T-helper 22 cell (primary cell): ENCODE data around the gene RNASET2.
"Not testable (repeated sequence)": the region's sequence is repeated elsewhere in the genome, so short reads cannot be mapped to it uniquely, and the experiment has no call there.

Experiments
- DNase-seq: peaks from one replicate; pipeline ENCODE4 v3.0.0-alpha.2; 2020; ENCODE audit warnings: low read depth

Gene RNASET2

GRCh38 chr6:166903027-166903426 lies 53.3 kb downstream of the RNASET2 start:
- DNase-seq: no peak

GRCh38 chr6:166902211-166902755 lies 54.1 kb downstream of the RNASET2 start:
- no peak for DNase-seq

GRCh38 chr6:166901626-166902025 lies 54.7 kb downstream of the RNASET2 start:
- no peak for DNase-seq

GRCh38 chr6:166900956-166901607 lies 55.3 kb downstream of the RNASET2 start:
- DNase-seq: no peak

GRCh38 chr6:166900130-166900708 lies 56.1 kb downstream of the RNASET2 start:
- DNase-seq: no peak

DNA sequence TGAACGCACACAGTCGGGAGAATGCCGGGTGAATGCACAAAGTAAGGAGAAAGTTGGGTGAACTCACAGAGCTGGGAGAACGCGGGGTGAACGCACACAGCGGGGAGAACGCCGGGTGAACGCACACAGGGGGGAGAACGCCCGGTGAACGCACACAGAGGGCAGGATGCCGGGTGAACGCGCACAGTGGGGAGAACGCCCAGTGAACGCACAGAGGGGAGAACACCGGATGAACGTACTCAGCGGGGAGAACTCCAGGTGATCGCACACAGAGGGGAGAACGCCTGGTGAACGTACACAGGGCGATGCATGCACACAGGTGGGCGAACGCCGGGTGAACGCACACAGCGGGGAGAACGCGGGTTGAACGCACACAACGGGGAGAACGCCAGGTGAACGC lies 57.4 kb downstream of the RNASET2 start:
- no peak for DNase-seq

- not testable (repeated sequence) for DNase-seq
Measured at GRCh38 chr6:166894614-166895013, 61.7 kb downstream of the RNASET2 start.

- DNase-seq: not testable (repeated sequence)
Measured at GRCh38 chr6:166892472-166892871, 63.9 kb downstream of the RNASET2 start.

DNA sequence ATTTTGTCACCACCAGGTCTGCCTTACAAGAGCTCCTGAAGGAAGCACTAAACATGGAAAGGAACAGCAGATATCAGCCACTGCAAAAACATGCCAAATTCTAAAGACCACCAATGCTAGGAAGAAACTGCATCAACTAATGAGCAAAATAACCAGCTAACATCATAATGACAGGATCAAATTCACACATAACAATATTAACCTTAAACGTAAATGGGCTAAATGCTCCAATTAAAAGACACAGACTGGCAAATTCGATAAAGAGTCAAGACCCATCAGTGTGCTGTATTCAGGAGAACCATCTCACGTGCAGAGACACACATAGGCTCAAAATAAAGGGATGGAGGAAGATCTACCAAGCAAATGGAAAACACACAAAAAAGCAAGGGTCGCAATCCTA lies 69.6 kb downstream of the RNASET2 start:
- not testable (repeated sequence) for DNase-seq

DNA sequence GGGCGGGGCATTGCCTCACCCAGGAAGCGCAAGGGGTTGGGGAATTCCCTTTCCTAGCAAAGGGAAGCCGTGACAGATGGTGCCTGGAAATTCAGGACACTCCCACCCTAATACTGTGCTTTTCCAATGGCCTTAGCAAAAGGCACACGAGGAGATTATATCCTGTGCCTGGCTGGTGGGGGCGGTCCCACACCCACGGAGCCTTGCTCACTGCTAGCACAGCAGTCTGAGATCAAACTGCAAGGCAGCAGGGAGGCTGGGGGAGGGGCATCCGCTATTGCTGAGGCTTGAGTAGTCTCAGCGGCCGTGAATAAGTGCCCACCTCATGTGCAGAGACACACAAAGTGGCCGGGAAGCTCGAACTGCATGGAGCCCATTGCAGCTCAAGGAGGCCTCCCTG lies 71.4 kb downstream of the RNASET2 start:
- DNase-seq: not testable (repeated sequence)

DNA sequence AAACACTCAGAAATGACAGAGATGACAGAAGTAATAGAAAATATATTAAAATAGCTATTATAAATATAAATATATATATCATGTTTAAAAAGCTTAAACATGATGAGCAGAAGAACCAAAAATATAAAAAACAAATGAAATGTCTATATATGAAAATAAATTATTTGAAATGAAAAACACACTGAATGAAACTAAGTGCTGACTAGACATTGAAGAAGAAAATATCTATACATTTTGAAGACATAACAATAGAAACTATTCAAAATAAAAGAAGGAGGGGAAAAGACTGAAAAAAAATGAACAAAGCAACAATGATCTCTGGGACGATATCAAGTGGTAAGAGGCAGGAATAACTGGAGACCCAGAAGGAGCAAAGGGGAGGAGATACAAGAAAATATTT lies 76.8 kb downstream of the RNASET2 start:
- no peak for DNase-seq
